HepG2 (cell line): ENCODE results near the gene ZNF586. TPM values are rescaled to one million over a fixed set of nuclear protein-coding genes. Genes with fewer than 3 reads are reported as not detected.

Experiments used
- ARID5B ChIP-seq: IDR thresholded peaks from 2 replicates; pipeline ENCODE4 v1.4.0; 2020; ENCODE audit warnings: mild to moderate bottlenecking, missing genetic modification reagents
- BORCS8-MEF2B ChIP-seq: sonication (generic); formaldehyde crosslinking; IDR thresholded peaks from 2 replicates; pipeline ENCODE4 v1.8.0; 2022; ENCODE audit warnings: mild to moderate bottlenecking, missing genetic modification reagents
- E2F1 ChIP-seq: sonication (generic); formaldehyde crosslinking; IDR thresholded peaks from 2 replicates; pipeline ENCODE4 v1.5.0; 2020; ENCODE audit warnings: missing genetic modification reagents
- ELF4 ChIP-seq: sonication (generic); formaldehyde crosslinking; IDR thresholded peaks from 2 replicates; pipeline ENCODE4 v1.5.0; 2020; ENCODE audit warnings: missing genetic modification reagents, mild to moderate bottlenecking, moderate library complexity, borderline replicate concordance
- FUBP1 ChIP-seq: sonication (generic); formaldehyde crosslinking; IDR thresholded peaks from 2 replicates; pipeline ENCODE4 v1.5.1; 2020; ENCODE audit warnings: missing genetic modification reagents, mild to moderate bottlenecking, borderline replicate concordance
- SMAD3 ChIP-seq: sonication (generic); formaldehyde crosslinking; IDR thresholded peaks from 2 replicates; pipeline ENCODE4 v1.4.0; 2020; ENCODE audit warnings: missing genetic modification reagents
- SNRNP70 ChIP-seq: fragments of 200-400 bp; formaldehyde crosslinking; IDR thresholded peaks from 2 replicates; pipeline ENCODE4 v1.6.1; 2017; ENCODE audit warnings: mild to moderate bottlenecking, low read depth, low read length, moderate library complexity
- SOX6 ChIP-seq, 2 experiments: fragments of 450-650 bp in 1 of 2; sonication (generic) in 1 of 2; formaldehyde crosslinking in 1 of 2; IDR thresholded peaks; 2 replicates each; pipeline versions ENCODE4 v1.4.0 to v1.6.1; 2017 to 2020; ENCODE audit warnings: antibody characterized with exemption in 1 of 2, mild to moderate bottlenecking in 1 of 2, missing genetic modification reagents in 1 of 2
- TBX2 ChIP-seq: sonication (generic); formaldehyde crosslinking; IDR thresholded peaks from 2 replicates; pipeline ENCODE4 v1.5.0; 2020; ENCODE audit warnings: missing genetic modification reagents, mild to moderate bottlenecking, borderline replicate concordance
- ZNF143 ChIP-seq: sonication (generic); formaldehyde crosslinking; IDR thresholded peaks from 2 replicates; pipeline ENCODE4 v1.4.0; 2020; ENCODE audit warnings: missing genetic modification reagents
- ZNF282 ChIP-seq: fragments of 450-650 bp; IDR thresholded peaks from 2 replicates; pipeline ENCODE4 v1.6.1; 2018; ENCODE audit not compliant: partially characterized antibody
- ZNF563 ChIP-seq: sonication (generic); formaldehyde crosslinking; IDR thresholded peaks from 2 replicates; pipeline ENCODE4 v1.8.0; 2022; ENCODE audit warnings: mild to moderate bottlenecking, moderate library complexity, missing genetic modification reagents
- ZNF703 ChIP-seq: sonication (generic); formaldehyde crosslinking; IDR thresholded peaks from 2 replicates; pipeline ENCODE4 v1.5.1; 2020; ENCODE audit warnings: missing genetic modification reagents, mild to moderate bottlenecking, moderate library complexity, borderline replicate concordance
- ZNF850 ChIP-seq: sonication (generic); formaldehyde crosslinking; conservative IDR thresholded peaks from 2 replicates; pipeline ENCODE4 v1.9.0; 2021; ENCODE audit warnings: mild to moderate bottlenecking, missing genetic modification reagents
- polyA plus RNA-seq, 8 experiments: library from polyadenylated mRNA; depleted of rRNA in 3 of 8; stranded (reverse) in 7 of 8; unstranded in 1 of 8; fragments of >200 nt; fragmentation: Illumina TruSeq in 4 of 8; extraction: Trizol in 4 of 8; gene quantifications; 2 replicates each; pipeline versions ENCODE4 v1.2.1 to v1.2.3, GENCODE V29; 2011 to 2016; ENCODE audit warnings: low read depth in 4 of 8, missing spikeins in 1 of 8, mixed read lengths in 1 of 8; ENCODE audit not compliant: insufficient read depth in 1 of 8
- total RNA-seq, 5 experiments: library from RNA; depleted of rRNA; stranded (reverse); fragments of >200 nt; fragmentation: Illumina TruSeq; extraction: Trizol; gene quantifications; 2 replicates each; pipeline ENCODE4 v1.2.3, GENCODE V29; 2016; ENCODE audit warnings: low read depth in 1 of 5
- TF ChIP-seq, protein P1 (sequence below): sonication (generic); formaldehyde crosslinking; IDR thresholded peaks from 2 replicates; pipeline ENCODE4 v1.4.0; 2020; ENCODE audit warnings: missing genetic modification reagents, mild to moderate bottlenecking, borderline replicate concordance
- TF ChIP-seq, protein P2 (sequence below): sonication (generic); formaldehyde crosslinking; IDR thresholded peaks from 2 replicates; pipeline ENCODE4 v1.4.0; 2020; ENCODE audit warnings: mild to moderate bottlenecking, missing genetic modification reagents
- TF ChIP-seq, protein P3 (sequence below): sonication (generic); formaldehyde crosslinking; conservative IDR thresholded peaks from 2 replicates; pipeline ENCODE4 v1.5.0; 2020; ENCODE audit warnings: missing genetic modification reagents

Gene ZNF586
- total and polyA plus RNA-seq, 2 of the 13 experiments (the other 11 are each of a cell fraction or from before 2014, with no cell fraction given) = 0.50 to 3.4 TPM

- TF ChIP-seq, protein P1, sequence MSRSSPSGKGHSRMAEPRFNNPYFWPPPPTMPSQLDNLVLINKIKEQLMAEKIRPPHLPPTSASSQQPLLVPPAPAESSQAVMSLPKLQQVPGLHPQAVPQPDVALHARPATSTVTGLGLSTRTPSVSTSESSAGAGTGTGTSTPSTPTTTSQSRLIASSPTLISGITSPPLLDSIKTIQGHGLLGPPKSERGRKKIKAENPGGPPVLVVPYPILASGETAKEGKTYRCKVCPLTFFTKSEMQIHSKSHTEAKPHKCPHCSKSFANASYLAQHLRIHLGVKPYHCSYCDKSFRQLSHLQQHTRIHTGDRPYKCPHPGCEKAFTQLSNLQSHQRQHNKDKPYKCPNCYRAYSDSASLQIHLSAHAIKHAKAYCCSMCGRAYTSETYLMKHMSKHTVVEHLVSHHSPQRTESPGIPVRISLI (CRISPR knock-in tag) = no peak
- no peak for TF ChIP-seq SNRNP70
- peak; percentile 97 for TF ChIP-seq ZNF143 (CRISPR knock-in tag)
- TF ChIP-seq ZNF850 (CRISPR knock-in tag) = no peak
- TF ChIP-seq ELF4 (CRISPR knock-in tag) = peak; percentile 77; the same call in 1 of the 2 replicates
- TF ChIP-seq, protein P2, sequence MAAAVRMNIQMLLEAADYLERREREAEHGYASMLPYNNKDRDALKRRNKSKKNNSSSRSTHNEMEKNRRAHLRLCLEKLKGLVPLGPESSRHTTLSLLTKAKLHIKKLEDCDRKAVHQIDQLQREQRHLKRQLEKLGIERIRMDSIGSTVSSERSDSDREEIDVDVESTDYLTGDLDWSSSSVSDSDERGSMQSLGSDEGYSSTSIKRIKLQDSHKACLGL (CRISPR knock-in tag) = no peak; the same call in 1 of the 2 replicates
- TF ChIP-seq ARID5B (CRISPR knock-in tag) = no peak
- no peak for TF ChIP-seq FUBP1 (CRISPR knock-in tag)
- TF ChIP-seq ZNF563 (CRISPR knock-in tag) = no peak
- no peak for TF ChIP-seq SOX6 (IDR thresholded peaks at IDR 0.05)
- TF ChIP-seq SOX6 (CRISPR knock-in tag; IDR thresholded peaks at IDR 0.05) = no peak
- 0 out of 2 replicates have a peak, but pooled peaks have one; percentile 29 for TF ChIP-seq E2F1
- TF ChIP-seq ZNF282 = no peak
- peak; percentile 74; the same call in 1 of the 2 replicates for TF ChIP-seq BORCS8-MEF2B (CRISPR knock-in tag)
- TF ChIP-seq, protein P3, sequence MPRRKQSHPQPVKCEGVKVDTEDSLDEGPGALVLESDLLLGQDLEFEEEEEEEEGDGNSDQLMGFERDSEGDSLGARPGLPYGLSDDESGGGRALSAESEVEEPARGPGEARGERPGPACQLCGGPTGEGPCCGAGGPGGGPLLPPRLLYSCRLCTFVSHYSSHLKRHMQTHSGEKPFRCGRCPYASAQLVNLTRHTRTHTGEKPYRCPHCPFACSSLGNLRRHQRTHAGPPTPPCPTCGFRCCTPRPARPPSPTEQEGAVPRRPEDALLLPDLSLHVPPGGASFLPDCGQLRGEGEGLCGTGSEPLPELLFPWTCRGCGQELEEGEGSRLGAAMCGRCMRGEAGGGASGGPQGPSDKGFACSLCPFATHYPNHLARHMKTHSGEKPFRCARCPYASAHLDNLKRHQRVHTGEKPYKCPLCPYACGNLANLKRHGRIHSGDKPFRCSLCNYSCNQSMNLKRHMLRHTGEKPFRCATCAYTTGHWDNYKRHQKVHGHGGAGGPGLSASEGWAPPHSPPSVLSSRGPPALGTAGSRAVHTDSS (CRISPR knock-in tag) = no peak
- TF ChIP-seq TBX2 (CRISPR knock-in tag) = peak; percentile 75
- no peak for TF ChIP-seq ZNF703 (CRISPR knock-in tag)
- TF ChIP-seq SMAD3 (CRISPR knock-in tag) = 0 out of 2 replicates have a peak, but pooled peaks have one; percentile 14
Observed at GRCh38 chr19:57746580-57747471, 22.6 kb upstream of the ZNF586 start, which contains the start of gene ZNF776 (continued).
